Uterus (tissue), 2 donors: Measurements from ENCODE around the gene BNC2.

Source experiments
- CTCF ChIP-seq, 4 experiments: fragments of 200-600 bp in 2 of 4; fragments of 450-650 bp in 2 of 4; sonication (generic) in 2 of 4; IDR thresholded peaks; one replicate each; pipeline ENCODE4 v1.5.1; 2016 to 2019; ENCODE audit warnings: antibody characterized with exemption in 4 of 4, mild to moderate bottlenecking in 2 of 4, moderate library complexity in 1 of 4
- POLR2A ChIP-seq, 2 donors: fragments of 450-650 bp; IDR thresholded peaks; one replicate each; pipeline ENCODE4 v1.6.1; 2016; ENCODE audit warnings: antibody characterized with exemption in 2 of 2, mild to moderate bottlenecking in 1 of 2, moderate library complexity in 1 of 2

GRCh38 chr9:16461851-16462250, 408.6 kb downstream of the BNC2 start:
- TF ChIP-seq CTCF (IDR thresholded peaks at IDR 0.05): no peak
- TF ChIP-seq POLR2A (IDR thresholded peaks at IDR 0.05): no peak
